ENCODE data around the gene SLC15A4.

DNA sequence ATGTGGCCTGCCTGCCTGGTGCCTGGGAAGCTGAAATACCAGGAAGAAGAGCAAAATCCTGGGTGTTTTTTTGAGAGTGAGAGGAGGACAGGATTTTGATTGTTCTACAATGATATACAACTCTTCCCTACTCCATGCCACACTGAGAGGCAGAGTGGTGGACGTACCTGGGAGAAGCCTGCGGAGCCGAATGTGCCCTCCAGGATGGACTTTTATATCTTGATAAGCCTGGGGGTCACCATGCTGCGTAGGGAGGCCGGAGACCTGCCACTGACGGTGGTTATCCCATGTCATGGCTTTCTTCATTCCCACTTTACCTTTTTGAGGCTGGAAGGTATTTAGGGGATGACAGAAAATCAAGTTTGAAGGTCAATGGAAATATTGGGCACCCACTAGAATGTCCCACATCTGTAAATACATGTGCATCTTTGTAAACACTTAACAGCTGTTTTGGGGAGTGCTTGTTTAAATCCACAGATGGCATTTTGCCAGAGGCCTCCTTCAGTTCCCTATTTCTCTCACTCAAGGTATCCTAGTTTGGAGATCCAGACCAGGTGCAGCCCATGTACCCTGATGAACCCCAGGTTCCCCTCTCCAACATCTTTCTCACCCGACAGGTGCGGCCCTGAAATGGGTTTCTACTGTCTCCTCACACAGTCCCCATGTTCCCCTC, 28.4 kb upstream of the SLC15A4 start:
- TF ChIP-seq EZH2phosphoT487 (IDR thresholded peaks at IDR 0.05; ENCODE audit: low read depth): no peak
- TF ChIP-seq, protein P1, sequence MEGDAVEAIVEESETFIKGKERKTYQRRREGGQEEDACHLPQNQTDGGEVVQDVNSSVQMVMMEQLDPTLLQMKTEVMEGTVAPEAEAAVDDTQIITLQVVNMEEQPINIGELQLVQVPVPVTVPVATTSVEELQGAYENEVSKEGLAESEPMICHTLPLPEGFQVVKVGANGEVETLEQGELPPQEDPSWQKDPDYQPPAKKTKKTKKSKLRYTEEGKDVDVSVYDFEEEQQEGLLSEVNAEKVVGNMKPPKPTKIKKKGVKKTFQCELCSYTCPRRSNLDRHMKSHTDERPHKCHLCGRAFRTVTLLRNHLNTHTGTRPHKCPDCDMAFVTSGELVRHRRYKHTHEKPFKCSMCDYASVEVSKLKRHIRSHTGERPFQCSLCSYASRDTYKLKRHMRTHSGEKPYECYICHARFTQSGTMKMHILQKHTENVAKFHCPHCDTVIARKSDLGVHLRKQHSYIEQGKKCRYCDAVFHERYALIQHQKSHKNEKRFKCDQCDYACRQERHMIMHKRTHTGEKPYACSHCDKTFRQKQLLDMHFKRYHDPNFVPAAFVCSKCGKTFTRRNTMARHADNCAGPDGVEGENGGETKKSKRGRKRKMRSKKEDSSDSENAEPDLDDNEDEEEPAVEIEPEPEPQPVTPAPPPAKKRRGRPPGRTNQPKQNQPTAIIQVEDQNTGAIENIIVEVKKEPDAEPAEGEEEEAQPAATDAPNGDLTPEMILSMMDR (IDR thresholded peaks at IDR 0.05; ENCODE audit: low read depth, low read length): no peak

Data from OCI-LY3 (cell line).